Nephron (organoid): ENCODE data around the gene UBE3C.

Experiments used
- H3K27ac Mint-ChIP-seq, 3 experiments: 2 replicates each; pipeline ENCODE4 v1.8.0; 2020; ENCODE audit warnings: mixed read lengths in 3 of 3, mild to moderate bottlenecking in 2 of 3, moderate library complexity in 1 of 3
- H3K27me3 Mint-ChIP-seq: 2 replicates; pipeline ENCODE4 v1.8.0; 2021; ENCODE audit warnings: low read depth, mild to moderate bottlenecking, moderate library complexity, mixed read lengths
- H3K36me3 Mint-ChIP-seq: 2 replicates; pipeline ENCODE4 v1.8.0; 2020; ENCODE audit warnings: low read depth, mixed read lengths
- H3K4me1 Mint-ChIP-seq: 2 replicates; pipeline ENCODE4 v1.8.0; 2020; ENCODE audit warnings: mixed read lengths
- H3K4me3 Mint-ChIP-seq, 3 experiments: 2 replicates each; pipeline ENCODE4 v1.8.0; 2020; ENCODE audit warnings: mild to moderate bottlenecking in 3 of 3, mixed read lengths in 3 of 3, moderate library complexity in 2 of 3
- H3K9me3 Mint-ChIP-seq: 2 replicates; pipeline ENCODE4 v1.8.0; 2020; ENCODE audit warnings: mixed read lengths
- TF ChIP-seq, protein P1 (sequence below), 3 experiments: fragments of 200-600 bp; sonication (generic); IDR thresholded peaks; one replicate each; pipeline ENCODE4 v1.5.0; 2021; ENCODE audit warnings: antibody characterized with exemption in 3 of 3; ENCODE audit not compliant: unreplicated experiment in 3 of 3

UBE3C gene

DNA sequence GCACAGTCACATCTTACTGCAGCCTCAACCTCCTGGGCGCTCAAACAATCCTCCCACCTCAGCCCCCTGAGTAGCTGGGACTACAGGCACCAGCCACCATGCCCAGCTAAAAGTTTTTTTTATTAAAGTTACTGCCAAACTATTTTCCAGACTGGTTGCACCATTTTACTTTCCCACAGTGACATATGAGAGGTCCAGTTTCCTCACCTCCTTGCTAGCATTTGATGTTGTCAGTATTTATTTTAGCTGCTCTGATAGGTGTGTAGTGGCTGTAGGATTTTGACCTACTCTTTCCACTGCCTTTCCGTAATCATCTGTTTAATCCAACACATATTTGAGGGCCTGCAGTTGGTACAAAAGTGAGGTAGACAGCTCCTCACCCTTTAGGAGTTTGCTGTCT is 5.4 kb upstream of the UBE3C start:
- Mint-ChIP-seq H3K27me3 (peaks cover 33% of the 10 kb centered on the region), H3K27ac (no peak overlapping the region), H3K4me3 (no peak overlapping the region), H3K36me3 (no peaks in the 10 kb centered on the region), H3K9me3 (no peaks in the 10 kb centered on the region), H3K4me1 (peaks cover 4% of the 10 kb centered on the region)
- TF ChIP-seq, protein P1, sequence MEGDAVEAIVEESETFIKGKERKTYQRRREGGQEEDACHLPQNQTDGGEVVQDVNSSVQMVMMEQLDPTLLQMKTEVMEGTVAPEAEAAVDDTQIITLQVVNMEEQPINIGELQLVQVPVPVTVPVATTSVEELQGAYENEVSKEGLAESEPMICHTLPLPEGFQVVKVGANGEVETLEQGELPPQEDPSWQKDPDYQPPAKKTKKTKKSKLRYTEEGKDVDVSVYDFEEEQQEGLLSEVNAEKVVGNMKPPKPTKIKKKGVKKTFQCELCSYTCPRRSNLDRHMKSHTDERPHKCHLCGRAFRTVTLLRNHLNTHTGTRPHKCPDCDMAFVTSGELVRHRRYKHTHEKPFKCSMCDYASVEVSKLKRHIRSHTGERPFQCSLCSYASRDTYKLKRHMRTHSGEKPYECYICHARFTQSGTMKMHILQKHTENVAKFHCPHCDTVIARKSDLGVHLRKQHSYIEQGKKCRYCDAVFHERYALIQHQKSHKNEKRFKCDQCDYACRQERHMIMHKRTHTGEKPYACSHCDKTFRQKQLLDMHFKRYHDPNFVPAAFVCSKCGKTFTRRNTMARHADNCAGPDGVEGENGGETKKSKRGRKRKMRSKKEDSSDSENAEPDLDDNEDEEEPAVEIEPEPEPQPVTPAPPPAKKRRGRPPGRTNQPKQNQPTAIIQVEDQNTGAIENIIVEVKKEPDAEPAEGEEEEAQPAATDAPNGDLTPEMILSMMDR (IDR thresholded peaks at IDR 0.05; ENCODE audit: unreplicated experiment in 3 of 3) = no peak

DNA sequence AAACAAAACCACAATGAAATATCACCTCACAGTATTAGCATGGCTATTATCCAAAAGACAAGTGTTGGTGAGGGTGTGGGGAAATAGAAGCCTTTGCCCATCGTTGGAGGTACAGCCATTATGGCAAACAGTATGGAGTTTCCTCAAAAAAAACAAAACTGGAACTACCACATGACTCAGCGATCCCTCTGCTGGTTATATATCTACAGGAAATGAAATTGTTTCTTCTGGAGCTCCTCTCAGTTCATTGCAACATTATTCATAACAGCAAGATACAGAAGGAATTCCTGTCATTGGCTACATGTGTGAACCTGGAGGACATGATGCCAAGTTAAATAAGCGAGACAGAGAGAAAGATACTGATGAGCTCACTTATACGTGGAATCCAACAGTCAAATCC is 2.4 kb upstream of the UBE3C start:
- H3K4me1 Mint-ChIP-seq = peaks cover 19% of the 10 kb centered on the region
- H3K36me3 Mint-ChIP-seq = peaks cover 7% of the 10 kb centered on the region
- TF ChIP-seq, protein P1 (IDR thresholded peaks at IDR 0.05; ENCODE audit: unreplicated experiment in 3 of 3) = peak in 2 of 3 experiments; percentile 16 to 25
- H3K27ac Mint-ChIP-seq = peak overlapping the region; percentile 52 to 88 (median 58)
- H3K9me3 Mint-ChIP-seq = no peaks in the 10 kb centered on the region
- peaks cover 13% of the 10 kb centered on the region for H3K27me3 Mint-ChIP-seq
- peak overlapping the region; percentile 60 to 79 (median 66) for H3K4me3 Mint-ChIP-seq

DNA sequence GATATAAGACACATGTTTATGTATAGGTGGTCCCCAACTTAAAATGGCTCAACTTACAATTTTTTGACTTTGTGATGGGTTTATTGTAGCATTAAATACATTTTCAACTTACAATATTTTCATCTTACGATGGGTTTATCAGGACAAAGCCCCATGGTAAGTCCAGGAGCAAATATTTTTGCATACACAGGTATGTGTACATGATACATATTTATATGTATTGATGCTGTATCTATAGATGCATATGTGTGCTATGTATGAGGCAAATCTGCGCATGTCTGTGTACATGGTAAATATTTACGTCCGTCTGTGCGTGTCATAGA is 664 bp upstream of the UBE3C start:
- peak overlapping the region; percentile 82 to 85 (median 82) for H3K4me3 Mint-ChIP-seq
- peaks cover 8% of the 10 kb centered on the region for H3K27me3 Mint-ChIP-seq
- H3K9me3 Mint-ChIP-seq = no peaks in the 10 kb centered on the region
- peak overlapping the region; percentile 75 to 90 (median 88) for H3K27ac Mint-ChIP-seq
- H3K4me1 Mint-ChIP-seq = peaks cover 33% of the 10 kb centered on the region
- TF ChIP-seq, protein P1 (IDR thresholded peaks at IDR 0.05; ENCODE audit: unreplicated experiment in 3 of 3) = no peak
- peaks cover 18% of the 10 kb centered on the region for H3K36me3 Mint-ChIP-seq

DNA sequence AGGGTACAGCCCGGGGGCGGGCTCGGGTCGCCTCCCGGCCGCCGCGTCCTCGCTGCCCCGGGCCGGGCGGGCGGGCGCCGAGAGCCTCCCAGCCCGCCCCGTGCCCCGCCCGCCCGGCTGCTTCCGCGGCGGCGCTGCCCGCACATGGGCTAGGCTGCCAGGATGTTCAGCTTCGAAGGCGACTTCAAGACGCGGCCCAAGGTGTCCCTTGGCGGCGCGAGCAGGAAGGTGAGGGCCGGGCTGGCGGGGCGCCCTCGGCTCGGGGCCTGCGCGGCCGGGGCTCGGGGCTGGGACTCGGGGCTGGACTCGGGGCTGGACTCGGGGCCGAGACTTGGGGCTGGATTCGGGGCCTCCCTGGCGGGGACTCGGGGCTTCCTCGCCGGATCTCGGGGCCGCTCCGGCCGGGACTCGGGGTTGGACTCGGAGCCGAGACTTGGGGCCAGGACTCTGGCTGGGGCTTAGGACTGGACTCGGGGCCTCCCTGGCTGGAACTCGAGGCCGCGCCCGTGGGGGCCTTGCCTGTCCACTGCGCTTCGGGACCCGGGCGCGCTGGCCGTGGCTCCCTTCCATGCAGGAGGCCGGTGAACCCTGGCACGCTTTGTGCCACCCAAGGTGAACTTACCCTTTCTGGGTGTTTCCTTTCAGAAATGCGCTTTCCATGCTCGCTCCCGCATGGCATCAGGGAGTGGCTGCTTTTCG is 534 bp downstream of the UBE3C start:
- H3K9me3 Mint-ChIP-seq = no peaks in the 10 kb centered on the region
- H3K36me3 Mint-ChIP-seq = peaks cover 30% of the 10 kb centered on the region
- H3K4me3 Mint-ChIP-seq = peak overlapping the region; percentile 79 to 89 (median 85)
- peaks cover 45% of the 10 kb centered on the region for H3K4me1 Mint-ChIP-seq
- TF ChIP-seq, protein P1 (IDR thresholded peaks at IDR 0.05; ENCODE audit: unreplicated experiment in 3 of 3) = no peak
- peaks cover 4% of the 10 kb centered on the region for H3K27me3 Mint-ChIP-seq
- H3K27ac Mint-ChIP-seq = peak overlapping the region; percentile 16 to 68 (median 34)

DNA sequence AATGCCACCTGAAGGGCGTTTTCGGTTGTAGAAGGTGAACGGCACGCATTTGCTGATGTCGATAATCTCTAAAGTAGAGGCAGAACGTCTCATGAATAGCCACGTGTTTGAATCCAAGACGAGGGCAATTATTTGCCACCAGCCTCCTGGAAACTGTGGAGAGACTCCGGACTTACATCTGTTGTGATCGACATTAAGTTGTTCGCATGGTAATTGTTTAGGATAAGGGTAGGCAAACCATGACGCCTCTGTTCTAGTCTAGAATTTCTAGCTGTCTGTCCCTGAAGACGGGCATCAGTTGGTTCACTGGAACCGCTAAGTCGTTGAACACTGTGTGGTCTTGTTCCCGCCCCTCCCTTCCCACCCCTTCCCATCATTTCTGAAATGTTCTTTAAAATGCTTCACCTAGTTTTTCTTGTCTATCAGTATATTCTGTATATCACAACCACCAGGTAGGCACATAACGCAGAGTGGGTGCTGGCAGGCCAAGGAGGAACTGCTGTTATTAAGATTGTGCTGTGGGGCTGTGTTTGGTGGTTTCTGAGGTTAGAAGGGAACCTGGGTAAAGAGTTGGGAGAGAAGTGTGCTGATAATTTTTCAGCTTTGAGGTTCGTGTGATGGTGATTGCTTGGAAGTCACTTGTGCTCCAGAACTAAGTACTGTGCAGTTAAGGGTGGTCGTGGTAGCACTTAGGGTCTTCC is 1.2 kb downstream of the UBE3C start:
- Mint-ChIP-seq H3K4me1 (peaks cover 50% of the 10 kb centered on the region), H3K4me3 (peak overlapping the region; percentile 79 to 89 (median 85)), H3K27ac (peak overlapping the region; percentile 16 to 68 (median 34)), H3K36me3 (peaks cover 37% of the 10 kb centered on the region), H3K27me3 (no peaks in the 10 kb centered on the region), H3K9me3 (no peaks in the 10 kb centered on the region)
- TF ChIP-seq, protein P1 (IDR thresholded peaks at IDR 0.05; ENCODE audit: unreplicated experiment in 3 of 3) = no peak
